Hepatic stellate cell (primary cell): ENCODE measurements around the gene MSANTD2.
"Not testable (repeated sequence)": the region's sequence is repeated elsewhere in the genome, so short reads cannot be mapped to it uniquely, and the experiment has no call there.

Experiments
- DNase-seq: peaks from one replicate; pipeline ENCODE4 v3.0.0; 2011; ENCODE audit warnings: low spot score

MSANTD2 gene

DNA sequence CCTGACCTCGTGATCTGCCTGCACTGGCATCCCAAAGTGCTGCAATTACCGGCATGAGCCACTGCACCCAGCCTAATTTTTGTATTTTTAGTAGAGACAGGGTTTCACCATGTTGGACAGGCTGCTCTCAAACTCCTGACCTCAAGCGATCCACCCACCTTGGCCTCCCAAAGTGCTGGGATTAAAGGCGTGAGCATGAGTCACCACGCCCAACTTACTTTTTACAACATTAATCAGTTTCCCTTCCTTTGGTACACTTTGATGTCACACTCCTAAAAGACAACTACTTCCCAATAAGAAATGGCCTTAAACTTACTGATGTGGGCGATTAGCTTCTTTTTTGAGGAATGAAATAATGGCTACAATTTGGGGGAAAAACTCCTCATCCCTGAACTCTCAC lies 29.2 kb downstream of the MSANTD2 start:
- DNase-seq = not testable (repeated sequence)

DNA sequence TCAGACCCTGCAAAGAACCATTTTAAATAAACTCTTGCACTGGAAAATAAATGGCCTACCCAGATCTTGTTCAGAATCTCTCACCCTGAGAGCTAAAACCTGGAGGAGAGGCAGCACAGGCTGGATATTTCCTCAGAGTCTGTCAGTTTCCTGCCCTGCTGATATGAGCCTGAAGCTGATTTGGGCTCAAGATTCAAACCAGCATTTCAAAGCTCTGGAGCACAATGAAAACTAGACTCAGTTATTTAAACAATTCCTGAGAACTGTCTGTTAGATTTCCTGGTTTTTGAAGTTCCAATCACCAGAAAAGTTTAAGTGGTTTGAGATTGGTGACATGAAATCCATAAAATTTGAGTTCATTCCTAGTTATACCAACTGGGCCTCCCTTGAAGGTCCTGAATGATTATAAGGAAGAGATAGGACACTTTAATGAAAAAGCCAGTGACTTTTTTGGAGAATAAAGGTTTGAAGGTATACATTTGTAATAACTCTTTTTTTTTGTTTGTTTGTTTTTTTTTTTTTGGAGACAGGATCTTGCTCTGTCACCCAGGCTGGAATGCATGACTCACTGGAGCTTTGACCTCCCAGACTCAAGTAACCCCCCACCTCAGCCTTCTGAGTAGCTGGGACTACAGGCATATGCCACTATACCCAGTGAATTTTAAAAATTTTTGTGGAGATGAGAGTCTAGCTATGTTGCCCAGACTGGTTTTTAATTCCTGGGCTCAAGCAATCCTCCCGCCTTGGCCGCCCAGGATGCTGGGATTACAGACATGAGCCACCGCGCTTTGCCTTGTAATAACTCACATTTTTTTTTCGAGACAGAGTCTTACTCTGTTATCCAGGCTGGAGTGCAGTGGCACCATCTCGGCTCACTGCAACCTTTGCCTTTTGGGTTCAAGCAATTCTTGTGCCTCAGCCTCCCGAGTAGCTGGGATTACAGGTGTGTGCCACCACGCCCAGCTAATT lies 30.1 kb downstream of the MSANTD2 start:
- DNase-seq = peak; percentile 16

DNA sequence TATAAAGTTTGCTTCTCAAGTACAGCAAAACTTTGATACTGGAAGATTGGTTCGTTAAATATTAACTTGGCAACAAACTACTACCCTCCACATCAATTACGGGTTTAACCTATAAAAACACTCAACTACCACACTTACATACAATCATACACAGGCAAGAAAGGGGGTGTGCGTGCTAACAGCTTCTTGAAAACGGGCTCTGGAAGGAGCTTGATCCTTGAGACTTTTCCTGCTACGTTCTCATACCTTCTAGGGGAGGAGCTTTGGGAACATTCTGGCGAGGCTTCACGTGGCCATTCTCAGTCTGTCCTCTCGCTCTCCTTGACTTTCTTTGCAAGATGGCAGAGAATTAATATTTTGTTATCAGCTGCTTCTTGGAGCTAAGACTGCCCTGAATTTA lies 31.3 kb downstream of the MSANTD2 start:
- no peak for DNase-seq

DNA sequence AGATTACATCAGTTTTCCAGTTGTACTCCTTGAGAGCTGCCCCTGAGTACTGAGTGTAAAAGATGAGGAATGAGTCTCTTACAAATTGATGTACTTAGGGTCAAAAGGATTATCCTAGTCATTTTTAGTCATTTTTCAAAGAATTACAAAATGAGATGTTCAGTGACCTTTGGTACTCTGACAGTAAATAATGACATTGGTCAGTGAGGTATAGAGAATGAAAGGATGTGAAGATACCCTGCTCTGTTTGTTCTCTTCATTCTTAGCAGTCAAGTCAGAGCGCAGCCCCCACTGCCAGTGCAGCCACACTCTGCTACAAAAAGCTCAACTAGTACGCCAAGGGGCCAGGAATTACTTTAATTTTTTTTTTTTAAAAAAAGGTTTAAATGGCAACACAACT lies 34.0 kb downstream of the MSANTD2 start:
- no peak for DNase-seq

DNA sequence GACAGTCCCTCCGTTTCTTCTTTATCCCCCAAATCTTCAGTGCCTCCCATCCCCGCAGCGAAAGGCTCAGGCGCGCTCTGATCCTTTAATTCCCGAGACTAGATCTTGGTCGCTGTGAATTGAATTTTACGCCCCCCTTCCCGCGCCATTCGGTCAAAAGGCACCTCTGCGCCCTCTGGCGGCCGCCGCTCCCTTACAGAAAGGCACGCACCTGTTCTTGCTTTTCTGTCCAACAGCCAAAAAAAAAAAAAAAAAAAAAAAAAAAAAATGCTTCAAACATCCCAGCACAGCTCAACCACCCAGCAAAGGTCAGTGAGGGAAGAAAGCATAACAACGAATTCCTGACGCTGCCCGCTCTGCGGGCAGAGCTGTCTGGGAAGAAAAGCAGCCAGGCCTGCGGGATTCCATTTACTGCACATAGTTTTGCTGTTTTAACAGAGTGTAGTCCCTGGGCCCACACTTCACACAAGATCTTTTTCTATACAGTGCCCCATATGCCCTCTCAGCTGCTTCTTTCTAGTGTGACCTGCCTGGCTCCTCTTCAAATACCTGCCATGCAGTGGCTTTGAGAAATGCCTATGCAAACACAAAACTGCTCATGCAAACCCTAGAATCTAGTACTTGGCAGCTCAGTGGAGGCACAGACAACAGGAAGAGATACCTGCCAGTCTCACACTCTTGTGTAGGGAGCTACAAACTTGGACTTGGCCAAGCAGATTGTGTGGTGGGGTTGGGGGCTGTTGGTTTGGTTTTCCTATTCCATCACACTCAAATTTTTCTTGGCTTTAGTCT lies 36.9 kb downstream of the MSANTD2 start:
- DNase-seq = peak; percentile 40

DNA sequence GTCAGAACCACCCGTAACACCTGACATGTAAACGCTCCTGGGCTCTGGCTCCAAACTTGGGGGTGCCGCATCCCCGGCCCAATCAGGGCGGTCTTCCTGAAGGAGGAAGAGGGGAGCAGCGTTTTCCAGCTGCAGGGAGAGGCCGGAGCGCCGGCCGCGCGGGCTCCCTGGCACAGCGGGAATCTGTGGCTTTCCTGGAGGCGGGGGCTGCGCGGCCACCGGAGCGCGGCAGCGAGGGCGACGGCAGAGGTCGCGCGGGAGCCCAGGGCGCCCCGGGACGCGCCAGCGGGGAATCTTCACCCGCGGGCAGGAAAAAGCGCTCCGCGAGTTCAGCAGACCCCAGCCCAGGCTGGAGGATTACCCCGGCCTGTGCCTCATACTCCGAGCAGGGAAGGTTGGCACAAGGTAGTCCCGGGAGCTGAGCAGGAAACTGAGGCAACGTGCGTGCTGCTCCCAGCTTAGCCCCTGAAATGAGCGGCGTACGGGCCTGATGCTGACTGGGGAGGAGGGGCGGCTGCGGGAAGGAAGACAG lies 37.5 kb downstream of the MSANTD2 start:
- DNase-seq = no peak

DNA sequence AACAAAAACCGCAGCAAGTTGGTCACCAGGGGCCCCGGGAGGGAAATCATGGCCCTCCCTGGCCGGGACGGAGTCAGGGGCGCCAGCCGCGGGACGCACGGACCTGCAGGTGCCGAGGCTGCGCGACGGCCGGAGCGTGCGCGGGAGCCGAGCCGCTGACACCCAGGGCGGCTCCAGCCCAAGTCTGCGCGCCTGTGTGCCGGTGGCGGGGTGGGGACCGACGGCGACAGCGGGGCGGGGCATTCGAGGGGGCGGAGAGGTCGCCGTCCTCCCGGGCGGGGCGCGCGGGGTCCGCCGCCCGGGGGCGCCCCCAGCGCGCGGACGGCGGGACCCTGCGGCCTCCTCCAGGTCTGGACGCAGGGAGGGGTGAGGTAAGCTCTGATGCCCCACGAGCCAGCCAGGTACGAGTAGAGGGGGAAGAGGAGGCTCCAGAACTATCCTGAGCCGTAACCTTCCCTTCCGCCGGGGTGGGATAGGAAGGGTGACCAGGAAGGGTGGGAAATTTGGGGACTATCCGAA lies 38.0 kb downstream of the MSANTD2 start, which contains the start of gene ESAM:
TSS of gene ESAM (minus strand) at position 186 of the 519 bp plus-strand sequence. CDS start at position 50, 136 bp downstream.
- no peak for DNase-seq

DNA sequence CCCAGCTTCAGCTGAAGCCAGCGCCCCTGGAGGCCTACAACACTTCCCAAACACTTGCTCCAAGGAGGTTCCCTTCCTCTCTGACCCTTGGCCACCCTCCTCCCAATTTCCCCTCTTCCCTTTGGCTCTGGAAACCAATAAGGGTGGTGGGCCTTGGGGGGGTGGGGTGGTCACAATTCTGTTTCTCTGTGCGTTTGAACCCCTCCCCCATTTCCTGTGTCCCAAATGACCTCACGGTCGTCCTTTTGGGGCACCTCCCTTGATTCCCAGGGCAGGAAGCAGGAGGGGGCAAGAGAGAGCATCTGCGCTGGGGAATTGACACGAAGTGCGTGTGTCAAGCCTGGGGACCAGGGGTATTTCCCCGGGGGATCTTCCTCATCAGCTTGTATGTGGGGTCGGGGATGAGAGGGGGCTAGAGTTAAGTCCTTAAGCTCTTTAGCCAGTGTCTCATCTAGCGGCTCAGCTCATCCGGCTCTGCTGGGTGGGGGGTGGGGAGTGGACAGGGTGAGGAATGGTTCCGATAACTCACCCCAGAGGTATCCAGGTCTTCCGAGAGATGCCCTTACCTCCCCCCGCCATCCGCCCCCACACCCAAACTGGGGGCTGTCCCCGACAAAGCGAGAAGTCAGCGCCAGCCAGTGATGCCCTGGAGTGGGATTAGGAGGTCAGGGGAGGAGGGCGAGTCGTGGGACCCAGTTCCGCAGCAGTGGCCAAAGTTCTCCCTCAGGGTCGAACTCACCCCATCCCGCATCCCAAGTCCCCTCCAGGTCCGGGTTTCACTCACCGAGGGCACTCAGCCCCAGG lies 38.7 kb downstream of the MSANTD2 start:
- no peak for DNase-seq

DNA sequence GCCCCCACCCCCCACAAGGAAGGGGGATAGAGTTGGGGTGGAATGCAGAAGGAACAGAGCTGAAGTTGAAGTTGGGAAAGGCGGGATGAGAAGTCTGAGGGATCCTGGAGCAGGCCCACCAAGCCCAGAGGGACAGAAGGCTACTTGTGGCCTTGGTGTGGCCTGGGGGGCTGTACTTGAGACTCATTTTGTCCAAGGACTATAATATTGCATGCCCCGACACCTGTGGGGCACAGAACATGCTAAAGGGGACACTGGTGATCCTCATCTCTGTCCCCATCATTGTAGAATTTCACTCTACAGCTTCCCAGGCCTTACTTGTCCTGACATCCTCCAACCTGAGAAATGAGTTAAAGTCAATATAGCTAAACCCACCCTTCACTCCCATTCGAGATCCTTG lies 39.4 kb downstream of the MSANTD2 start:
- no peak for DNase-seq

DNA sequence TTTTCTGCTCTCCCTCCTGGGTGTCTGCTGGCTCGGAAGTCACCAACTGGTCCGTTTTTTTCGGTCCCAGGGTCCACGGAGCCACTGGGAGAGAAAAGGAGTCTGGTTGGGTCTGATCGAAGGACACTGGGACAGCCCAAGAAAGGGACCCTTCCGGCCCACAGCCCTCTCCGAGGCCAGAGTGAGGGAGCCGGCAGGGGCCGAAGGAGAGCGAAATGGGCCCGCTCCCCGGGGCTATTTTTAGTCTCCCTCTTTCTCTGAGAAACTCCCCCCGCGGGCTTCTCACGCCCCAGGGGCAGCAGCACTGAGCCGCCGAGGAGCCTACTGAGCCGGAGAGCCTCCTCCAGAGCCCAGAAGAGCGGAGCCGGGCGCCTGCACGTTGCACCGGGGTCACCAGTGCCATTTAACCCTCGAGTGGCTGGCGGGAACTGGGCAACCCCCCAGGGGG lies 40.0 kb downstream of the MSANTD2 start:
- peak; percentile 77 for DNase-seq

DNA sequence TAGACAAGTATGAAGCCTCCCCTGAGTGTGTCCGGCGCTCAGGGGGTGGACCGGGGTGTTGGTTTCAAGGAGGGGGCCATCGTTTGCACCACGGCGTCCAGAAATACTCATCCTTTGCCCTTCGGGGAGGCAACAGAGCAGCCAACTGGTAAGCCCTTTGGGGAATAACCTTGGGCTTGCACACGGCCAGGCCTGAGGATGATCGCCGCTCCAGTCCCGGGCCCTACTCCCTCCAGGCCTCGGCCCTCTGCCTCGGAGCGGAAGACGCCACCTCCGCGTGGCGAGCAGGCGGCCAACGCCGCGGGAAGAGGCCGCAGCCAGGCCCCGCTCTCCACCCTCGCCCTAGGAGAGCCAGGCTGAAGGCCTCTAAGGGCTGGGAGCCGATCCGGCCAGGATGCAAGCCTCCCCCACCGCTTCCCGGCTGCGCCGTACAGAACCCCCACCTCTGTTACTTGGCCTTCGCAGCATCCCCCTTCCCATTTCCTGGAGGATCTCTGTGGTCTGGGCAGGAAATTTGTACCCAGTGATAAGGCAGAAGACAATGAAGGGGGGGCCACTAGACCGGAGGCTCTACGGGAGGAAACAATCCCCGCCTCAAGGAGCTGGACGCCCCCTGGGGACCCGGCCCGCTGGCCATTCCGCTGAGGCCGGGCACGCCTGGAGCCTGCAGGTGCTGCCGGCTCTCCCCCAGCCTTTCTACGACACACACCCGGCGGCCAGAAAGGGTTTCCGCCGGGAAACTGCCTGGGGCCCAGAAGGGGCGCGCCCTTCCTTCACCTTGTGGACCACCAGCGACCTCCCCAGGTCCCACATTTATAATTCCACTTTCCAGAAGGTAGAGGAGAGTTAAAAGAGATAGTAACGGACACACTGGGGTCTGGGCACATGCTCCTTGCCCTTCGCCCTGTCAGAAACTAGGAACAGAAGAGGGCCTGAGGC lies 40.7 kb downstream of the MSANTD2 start:
- DNase-seq = no peak

DNA sequence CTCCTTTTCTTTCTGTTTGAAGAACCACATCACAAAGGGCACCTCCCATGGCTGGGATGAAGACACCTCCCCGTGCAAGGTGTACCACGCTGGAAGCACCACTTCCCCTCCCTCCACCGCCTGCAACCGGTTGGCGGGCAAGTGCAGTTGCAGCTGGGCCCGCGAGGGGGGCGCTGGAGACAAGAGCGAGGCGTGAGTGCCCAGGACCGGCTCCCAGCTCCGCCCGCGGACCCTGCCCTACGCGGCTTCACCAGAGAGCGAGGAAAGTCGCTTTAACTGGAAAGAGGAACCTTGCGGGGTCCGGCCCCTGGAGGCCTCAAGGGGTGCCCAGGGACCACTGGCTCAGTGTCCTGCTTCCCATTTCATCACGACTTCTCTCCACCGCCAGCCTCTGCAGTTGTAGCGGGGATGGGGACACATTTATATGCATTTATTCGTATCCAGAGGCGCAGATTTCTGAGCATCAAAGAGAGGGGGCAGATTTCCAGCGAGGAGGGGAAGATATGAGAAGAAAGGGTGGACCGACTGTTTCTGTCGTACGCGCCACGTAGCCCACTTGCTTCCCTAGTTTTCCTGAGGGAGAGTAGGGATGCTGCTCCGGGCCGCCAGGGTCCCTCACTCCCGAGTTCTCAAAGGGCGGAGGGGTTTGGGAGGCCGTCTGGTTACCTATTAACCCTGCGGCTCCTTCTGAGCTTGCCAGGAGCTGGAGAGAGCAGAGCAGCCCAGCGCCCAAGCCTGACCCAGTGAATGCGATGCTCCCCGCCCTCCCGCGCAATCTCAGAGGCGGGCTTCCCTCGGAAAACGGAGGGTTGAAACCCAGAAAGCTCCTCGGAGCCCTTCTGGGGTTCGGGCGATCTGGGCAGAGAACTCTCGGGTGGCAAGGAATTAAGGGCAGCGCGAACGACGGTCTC lies 41.6 kb downstream of the MSANTD2 start:
- DNase-seq = no peak

DNA sequence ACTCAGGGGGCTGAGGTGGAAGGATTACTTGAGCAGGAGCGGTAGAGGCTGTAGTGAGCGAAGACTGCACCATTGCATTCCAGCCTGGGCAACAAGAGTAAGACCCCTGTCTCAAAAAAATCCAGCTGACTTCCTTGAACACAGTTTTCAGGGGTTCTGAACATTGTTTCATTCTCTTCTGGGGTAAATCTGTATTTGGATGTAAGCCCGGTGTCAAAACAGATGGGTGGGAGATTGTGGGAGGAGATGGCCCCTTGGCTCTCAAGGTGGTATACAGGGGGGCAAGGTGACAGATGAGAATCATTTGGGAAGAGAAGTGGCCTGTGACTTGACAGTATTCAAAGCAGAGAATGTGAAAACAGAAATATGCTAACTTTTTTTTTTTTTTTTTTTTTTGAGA lies 42.9 kb downstream of the MSANTD2 start:
- DNase-seq = no peak

DNA sequence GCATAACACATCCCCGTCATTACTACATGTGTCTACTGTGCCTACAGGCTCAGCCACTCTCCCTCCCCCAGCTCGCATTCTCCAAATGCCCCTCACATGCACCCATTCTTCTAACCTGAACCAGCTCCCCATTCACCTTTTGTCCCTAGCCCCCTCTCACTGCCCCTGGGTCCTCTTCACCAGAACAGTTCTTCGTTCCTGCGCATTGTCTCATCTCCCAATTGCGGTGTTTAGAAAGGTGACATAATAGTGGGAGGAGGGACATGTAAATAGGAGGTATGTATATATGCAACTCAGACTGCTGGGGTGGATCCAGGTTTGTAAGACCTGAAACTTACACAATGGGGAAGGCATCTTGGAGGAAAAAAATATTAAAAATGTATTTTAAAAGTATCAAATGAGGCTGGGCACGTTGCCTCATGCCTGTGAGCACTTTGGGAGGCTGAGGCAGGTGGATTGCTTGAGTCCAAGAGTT lies 43.4 kb downstream of the MSANTD2 start:
- no peak for DNase-seq

DNA sequence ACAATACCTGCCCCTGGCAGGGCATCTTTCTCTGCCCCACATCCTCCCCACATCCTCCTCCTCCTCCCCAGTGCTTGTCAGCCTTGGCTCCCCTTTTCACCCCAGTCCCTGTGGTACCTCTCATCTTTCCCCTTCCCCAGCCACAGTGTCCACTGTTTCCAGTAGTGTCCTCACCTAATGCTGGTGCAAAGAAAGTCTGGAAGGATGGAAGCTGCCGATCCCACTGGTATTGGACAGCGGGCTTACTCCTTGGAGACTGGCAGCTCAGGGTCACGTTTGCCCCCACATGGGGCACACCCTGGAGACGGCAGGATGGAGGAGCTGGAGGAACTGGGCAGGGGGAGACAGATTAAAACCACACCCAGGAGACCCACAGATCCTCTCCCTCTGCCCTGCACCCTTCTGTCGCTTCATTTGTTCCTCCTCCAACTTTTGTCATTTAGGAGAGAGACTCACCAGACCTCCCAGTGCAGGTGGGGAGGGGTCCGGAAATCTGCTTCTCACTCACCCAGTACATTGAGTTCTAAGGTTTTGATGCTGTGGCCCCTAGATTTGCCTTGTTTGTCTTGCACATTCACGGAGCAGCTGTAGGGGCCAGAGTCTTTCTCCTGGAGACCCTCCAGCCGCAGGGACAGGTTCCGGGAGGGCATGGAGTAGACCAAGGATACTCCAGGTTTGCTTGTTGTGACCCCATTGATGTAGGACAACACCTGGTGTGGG lies 44.0 kb downstream of the MSANTD2 start:
- DNase-seq = no peak

DNA sequence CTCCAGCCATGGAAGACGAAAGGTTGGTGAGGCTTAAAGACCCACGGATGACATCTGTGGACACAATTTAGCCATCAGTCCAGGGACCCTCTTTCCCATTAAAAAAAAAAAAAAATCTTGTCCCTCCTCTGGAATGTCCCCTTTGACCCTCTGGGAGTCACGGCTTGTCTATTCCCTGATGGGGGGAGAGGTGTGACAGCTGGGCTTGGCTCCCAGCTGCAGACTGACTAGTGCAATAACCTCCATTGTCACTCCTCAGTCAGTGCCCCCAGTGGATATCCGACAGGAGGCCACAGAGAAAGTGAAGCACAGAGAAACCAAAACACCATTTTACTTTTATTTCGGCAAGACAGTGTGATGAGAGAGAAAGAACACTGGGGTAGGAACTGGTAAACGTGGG lies 45.5 kb downstream of the MSANTD2 start:
- peak; percentile 80 for DNase-seq

DNA sequence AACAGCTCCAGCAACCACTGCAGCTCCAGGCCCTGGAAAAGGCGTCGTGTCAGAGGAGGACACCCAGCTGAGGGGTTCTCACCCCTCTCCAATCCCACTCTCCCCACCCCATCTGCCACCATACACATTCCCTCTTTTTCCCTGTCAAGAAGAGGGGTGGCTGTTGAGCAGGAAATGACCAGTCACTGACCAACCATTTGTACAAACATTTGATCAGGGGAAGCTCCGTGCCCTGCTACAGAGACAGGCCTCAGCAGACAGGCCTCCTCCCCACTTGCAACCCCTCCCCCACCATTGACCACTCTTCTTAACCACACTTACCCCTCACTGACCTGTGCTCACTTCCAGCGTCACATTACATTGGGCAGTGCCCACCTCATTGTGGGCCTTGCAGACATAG lies 45.9 kb downstream of the MSANTD2 start:
- peak; percentile 77 for DNase-seq

DNA sequence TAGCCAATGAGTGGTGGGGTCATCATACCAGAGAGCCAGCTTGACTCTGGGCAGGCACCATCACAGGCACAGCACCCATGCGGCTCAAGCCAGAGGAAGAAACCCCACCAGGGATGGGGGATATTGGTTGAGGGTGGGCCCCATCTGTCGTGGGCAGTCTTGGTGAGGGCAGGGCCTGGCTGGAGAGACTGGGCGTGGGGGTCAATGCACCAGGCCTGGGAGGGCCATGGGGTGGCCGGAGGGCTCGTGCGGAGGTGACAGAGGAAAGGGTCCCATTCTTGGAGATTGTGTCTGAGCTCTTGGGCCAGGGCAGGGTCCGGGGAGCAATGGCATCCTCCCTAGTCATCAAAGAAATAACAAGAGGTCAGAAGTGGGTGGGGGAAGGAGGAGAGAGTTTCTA lies 46.6 kb downstream of the MSANTD2 start:
- no peak for DNase-seq
